Smooth muscle cell of the brain vasculature (primary cell): ENCODE data around the gene TOP2A.

Experiments used
- DNase-seq: peaks from one replicate; pipeline ENCODE4 v3.0.0-alpha.2; 2012; ENCODE audit warnings: low read depth, low spot score

Gene TOP2A

DNA sequence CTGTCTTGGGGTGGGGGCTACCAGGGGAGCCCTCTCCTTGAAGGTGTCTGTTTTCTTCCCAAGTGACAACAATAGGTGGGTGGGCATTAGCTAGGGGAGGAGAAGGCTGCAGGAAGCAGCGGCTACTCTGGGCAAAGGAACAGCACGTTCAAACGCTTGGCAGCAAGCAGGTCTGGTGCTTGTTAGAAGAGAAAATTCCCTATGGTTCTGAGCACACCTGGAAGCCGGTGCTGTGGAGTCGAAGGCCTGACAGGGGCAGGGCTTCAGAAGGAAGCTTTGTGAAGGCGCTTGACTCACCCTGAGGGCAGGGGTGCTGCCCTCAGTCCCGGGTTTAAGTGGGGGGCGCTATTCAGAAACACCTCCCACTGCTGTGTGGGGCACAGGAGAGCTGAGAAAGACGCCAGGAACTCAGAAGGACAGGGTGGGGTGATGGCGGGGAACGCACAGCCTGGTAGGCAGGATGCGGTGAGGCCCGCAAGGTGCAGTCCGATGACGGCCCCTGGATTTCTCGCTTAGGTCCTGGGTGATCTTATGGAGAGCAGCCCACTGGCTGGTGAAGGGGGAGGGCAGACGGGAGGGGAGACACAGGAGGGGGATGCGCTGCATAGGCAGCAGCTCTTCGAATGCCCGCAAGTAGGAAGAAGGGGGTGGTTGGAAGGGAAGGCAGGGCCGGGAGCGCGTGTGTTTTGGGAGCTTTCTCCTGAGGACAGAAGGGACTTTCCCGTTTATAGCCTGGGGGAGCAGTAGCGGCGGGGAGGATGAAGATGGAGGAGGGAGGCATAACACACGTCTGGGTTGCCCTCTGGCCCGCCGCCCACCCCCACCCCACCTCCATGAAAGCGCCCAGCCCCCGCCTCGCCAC lies 56.4 kb downstream of the TOP2A start:
- DNase-seq = no peak

DNA sequence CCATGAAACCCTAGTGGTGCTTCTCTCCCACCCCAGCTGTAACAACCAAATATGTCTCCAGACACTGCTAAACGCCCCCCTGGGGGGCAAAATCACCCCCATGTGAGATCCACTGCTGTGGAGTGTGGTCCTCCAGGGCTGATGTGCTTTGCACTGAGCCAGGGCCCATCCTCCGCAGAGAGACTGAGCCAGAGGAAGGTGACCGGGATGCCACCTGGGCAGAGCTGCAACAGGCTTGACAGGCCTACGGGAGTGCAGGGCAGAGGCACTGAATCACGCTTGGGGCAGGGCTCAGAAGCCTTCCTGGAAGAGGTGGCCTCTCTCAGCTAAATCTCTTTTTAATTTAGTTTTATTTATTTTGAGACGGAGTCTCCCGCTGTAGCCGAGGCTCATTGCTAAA lies 57.6 kb downstream of the TOP2A start:
- no peak for DNase-seq

DNA sequence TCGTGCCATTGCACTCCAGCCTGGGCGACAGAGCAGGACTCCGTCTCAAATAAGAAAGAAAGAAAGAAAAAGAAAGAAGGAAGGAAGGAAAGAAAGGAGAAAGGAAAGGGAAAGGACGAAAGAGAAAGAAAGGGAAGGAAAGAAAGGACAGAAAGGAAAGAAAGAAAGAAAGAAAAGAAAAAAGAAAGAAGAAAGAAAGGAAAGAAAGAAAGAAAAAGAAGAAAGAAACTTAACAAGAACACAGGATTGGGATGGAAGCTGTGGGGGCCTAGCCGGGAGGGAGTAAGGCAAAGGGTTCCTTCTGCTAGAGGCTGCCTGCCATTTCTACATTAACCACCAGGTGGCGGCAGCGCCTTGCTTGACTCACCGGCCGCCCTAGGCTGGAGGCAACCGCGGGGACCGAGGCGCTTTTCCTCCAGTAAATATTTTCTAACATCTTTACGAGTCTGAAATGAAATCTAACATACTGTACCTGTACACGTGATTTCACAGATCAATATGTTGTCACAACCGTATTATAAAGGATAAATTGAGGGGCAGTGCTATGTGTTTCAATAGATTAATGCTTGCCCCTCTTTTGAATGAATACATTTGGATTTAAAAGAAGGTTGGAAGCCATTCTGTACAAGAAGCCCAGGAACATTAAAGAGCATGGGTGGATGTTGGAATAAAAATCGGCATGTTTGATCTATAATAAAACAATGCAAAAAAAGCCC lies 59.2 kb downstream of the TOP2A start:
- peak; percentile 67 for DNase-seq

DNA sequence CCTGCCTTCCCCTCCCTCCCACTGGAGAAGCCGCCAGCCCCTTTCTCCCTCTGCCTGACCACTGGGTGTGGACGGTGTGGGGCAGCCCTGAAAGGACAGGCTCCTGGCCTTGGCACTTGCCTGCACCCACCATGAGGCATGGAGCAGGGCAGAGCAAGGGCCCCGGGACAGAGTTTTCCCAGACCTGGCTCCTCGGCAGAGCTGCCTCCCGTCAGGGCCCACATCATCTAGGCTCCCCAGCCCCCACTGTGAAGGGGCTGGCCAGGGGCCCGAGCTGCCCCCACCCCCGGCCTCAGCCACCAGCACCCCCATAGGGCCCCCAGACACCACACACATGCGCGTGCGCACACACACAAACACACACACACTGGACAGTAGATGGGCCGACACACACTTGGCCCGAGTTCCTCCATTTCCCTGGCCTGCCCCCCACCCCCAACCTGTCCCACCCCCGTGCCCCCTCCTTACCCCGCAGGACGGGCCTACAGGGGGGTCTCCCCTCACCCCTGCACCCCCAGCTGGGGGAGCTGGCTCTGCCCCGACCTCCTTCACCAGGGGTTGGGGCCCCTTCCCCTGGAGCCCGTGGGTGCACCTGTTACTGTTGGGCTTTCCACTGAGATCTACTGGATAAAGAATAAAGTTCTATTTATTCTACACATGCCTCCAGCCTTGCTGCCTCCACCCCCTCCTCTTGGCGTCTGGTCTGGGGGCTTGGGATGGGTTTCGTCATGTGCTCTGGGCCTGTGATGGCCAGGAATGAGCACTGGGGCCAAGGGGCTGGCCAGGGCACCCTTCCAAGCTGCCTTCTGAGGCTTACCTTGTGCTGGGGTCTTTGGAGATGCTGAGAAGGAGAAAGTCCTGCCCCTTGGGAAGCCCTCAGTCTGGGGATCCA lies 60.5 kb downstream of the TOP2A start:
- DNase-seq = no peak

DNA sequence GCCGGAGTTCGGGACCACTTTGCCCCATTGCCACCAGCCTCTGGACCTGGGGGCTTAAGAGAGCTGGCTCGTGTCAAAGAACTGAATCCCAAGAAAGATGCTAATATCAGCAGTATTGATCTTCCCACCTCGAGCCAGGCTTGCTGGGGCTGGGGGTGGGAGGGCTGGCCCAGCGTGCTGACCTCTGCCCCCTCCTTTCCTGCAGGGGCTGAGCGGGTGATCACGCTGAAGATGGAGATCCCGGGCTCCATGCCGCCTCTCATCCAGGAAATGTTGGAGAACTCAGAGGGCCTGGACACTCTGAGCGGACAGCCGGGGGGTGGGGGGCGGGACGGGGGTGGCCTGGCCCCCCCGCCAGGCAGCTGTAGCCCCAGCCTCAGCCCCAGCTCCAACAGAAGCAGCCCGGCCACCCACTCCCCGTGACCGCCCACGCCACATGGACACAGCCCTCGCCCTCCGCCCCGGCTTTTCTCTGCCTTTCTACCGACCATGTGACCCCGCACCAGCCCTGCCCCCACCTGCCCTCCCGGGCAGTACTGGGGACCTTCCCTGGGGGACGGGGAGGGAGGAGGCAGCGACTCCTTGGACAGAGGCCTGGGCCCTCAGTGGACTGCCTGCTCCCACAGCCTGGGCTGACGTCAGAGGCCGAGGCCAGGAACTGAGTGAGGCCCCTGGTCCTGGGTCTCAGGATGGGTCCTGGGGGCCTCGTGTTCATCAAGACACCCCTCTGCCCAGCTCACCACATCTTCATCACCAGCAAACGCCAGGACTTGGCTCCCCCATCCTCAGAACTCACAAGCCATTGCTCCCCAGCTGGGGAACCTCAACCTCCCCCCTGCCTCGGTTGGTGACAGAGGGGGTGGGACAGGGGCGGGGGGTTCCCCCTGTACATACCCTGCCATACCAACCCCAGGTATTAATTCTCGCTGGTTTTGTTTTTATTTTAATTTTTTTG lies 61.6 kb downstream of the TOP2A start:
- no peak for DNase-seq

DNA sequence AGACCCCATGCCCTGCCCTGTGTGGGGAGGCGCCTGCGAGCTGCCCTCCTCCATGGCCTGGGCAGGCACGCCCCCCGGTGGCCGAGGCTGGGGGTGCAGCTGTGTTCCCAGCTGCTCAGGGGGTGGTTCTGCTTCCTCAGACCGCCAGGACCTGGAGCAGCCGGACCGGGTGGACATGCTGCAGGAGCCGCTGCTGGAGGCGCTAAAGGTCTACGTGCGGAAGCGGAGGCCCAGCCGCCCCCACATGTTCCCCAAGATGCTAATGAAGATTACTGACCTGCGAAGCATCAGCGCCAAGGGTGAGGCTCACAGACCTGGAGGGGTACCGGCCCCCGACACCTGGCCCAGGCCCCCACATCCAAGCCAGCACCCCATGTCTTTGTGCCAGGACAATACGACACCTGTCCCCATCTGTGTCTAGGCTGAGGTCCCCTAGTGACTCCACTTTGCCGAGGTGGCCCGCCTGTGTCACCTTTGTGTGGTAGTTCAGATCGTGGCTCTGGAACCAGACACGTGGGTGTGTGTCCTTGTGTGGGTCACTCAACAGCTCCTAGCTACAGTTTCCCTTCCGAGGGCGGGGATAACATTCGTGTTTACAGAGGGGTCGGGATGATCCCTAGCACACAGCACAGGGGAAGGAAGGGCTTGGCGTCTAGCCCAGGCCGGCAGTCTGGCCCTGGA lies 62.4 kb downstream of the TOP2A start:
- DNase-seq = no peak

DNA sequence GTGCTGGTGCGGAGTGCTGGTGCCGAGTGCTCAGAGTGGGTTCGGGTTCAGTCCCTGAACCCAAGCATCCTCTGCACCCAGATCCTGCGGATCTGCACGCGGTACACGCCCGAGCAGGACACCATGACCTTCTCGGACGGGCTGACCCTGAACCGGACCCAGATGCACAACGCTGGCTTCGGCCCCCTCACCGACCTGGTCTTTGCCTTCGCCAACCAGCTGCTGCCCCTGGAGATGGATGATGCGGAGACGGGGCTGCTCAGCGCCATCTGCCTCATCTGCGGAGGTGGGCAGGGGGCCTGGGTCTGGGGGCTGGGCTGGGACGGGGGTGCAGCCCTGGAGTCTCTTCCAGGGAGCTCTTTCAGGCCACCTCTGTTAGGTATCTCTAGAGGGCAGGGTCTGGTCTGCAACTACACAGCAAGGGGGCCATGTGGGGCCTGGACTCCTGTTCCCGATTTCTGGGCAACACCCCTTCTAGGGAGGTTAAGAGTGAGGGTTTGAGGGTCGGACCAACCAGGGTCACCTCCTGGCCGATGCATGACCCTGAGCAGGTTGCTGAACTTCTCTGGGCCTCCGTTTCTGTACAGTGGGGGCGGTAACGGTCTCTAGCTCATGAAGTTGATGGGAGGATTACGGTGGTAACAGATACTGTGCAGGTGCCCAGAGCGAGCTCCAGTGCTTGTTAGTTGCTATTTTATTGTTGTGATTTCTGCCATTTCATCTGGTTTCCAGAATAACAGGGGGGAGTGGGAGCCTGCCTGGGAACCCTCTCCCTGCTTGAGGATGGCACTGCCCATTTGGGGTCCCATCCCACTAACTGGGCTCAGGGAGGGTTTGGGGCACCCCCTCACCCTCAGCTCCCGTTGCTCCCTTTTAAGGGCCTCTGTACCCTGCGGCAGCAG lies 63.2 kb downstream of the TOP2A start:
- DNase-seq = no peak

DNA sequence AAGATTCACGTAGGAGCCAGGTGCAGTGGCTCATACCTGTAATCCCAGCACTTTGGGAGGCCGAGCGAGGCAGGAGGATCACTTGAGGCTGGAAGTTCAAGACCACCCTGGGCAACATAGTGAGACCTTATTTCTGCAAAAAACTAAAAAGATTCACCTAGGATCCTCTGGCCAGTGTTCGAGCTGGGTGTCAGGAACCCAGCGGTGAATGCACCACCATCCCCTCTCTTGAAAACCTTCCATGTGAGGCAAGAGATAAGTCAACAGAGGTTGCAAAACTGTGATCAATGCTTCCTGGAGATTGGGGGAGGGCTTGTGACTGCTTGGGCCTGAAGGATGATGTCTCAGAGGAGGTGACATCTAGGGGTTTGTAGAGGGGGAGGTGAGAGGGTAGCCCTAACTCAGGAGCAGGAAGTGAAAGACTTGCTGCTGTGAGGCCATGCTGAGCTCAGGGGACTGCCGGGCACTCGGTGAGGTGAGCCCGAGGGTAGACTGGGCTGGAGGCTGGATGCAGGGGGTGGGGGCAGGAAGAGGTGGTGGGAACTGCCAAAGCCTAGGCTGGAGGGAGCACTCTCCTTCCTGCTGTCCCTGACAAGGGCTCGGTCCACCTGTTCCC lies 64.8 kb downstream of the TOP2A start:
- DNase-seq = no peak

DNA sequence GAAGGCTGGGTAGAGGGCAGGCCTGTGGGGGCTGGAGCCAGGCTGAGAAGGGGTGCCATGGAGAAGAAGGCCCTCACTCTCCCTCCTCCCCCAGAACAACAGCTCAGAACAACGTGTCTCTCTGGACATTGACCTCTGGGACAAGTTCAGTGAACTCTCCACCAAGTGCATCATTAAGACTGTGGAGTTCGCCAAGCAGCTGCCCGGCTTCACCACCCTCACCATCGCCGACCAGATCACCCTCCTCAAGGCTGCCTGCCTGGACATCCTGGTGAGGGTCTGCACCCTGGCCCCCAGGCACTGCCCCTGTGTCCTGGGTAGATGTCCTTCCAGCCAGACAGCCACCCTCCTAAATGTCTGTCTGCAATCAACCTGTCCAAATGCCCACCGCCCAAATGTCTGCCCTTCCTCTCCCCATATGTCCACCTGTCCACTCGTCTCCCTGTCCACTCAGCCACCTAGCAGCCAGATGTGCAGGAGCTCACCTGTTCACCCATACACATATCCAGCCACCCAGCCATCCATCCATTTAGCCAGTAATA lies 65.4 kb downstream of the TOP2A start:
- DNase-seq = no peak

DNA sequence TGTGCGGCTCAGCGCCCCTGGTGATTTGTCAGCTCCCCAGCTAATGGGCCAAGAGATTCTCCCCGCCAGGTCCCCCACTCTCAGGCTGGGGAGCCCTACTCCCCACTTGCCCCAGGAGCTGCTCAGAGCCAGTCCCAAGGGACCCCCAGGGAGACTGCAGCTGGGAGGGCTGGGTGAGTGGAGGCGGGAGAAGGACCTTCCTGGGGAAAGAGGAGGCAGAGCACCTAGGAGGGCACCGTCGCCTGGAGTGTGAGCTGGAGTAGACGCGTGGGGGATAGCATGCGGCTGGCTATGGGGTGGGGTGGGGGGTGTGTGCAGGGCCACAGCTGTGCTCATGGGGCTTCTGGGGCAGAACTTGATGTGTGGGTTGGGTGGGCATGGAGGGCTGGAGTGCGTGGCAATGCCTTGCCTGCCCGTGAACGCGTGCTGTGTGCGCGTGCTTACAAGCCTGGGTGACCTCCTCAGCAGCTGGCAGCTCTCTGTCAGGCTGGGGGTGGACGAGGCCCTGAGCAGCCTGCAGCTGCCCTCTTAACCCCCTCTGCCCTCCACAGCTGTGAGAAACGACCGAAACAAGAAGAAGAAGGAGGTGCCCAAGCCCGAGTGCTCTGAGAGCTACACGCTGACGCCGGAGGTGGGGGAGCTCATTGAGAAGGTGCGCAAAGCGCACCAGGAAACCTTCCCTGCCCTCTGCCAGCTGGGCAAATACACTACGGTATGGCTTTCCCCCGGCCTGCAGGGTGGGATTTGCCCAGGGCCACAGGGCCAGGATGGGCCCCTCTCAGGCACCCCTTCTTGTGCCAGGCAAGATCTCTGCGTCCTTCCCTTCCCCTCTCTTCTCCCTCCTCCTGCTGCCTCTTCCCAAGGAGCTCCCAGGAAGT lies 66.1 kb downstream of the TOP2A start:
- no peak for DNase-seq

DNA sequence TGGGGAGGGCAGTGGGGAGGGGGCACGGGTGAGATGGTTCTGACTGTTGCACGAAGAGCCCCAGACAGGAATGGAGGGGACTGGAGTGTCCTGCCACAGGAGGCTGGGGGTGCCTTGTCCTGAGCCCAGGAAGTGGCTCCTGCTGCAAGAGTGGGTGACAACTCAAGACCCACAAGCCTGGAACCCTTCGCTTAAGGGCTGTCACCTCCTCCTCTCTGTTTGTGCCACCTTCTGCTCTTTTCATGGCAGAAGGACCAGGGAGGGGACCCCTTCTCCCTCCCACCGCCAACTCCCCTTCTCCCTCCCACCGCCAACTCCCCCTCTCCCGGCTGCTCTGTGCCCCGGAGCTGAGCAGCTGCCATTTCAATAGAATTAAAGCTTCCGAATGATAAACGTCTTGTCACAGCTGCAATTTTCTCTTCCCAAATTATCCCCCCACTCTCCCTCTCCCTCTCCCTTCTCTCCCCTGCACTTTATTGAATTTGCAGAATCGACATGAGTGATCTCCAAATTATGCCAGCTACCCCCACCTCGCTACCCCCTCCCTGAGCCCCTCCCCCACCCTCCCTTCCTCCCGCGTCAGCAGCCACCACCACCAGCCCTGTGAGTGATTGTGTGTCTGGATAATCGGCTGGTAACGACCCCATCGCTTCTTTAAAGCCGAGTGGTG lies 66.9 kb downstream of the TOP2A start:
- DNase-seq = no peak

DNA sequence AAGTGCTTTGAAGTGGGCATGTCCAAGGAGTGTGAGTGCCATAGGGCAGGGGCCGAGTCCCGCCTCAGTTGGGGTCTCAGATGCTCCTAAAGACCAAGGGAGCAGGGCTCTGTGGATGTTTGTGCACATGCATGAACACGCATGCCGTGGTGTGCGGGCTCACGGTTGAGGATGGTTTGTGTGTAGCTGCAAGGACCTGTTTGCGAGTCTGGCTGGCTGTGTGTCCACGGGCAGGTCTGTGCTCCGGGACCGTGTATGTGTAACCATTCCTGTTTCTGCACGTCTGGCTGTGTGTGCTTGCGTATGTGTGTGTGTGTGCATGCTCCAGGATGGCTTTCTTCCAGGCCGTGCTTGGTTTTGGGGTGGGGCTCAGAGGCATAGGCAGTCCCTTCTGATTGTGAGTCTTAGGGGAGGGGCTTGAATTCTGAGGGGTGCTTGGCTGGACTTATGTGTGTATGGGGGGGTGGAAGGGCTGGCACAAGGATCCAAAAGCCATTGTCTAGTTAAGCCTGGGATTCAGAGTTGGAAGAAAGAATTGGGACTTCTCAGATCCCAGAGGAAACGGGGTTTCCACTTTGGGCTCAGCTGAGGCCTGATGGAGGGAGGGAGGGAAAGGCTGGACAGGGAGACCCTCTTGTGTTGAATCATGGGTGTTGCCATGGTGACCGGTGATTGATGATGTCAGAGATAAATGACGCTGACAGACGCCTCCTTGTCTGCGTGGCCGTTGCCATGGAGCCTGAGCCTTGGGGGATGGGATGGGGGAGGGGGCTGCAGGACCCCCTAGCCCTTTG lies 67.6 kb downstream of the TOP2A start:
- no peak for DNase-seq

DNA sequence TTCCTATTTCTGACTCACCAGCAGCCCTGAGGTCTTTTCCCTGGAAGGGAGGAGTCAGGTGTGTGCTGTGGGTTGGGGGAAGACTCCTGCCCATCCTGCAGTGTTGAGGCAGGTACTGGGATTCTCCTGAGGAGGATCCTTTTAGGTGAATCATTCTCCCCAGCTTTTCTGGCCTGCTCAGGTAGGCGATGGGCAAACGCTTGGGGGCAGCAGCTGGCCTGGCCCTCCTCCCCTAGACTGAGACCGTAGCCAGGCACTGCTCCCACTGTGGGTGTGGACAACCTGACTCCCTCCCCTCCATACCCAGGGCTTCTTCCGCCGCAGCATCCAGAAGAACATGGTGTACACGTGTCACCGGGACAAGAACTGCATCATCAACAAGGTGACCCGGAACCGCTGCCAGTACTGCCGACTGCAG lies 68.2 kb downstream of the TOP2A start:
- no peak for DNase-seq

DNA sequence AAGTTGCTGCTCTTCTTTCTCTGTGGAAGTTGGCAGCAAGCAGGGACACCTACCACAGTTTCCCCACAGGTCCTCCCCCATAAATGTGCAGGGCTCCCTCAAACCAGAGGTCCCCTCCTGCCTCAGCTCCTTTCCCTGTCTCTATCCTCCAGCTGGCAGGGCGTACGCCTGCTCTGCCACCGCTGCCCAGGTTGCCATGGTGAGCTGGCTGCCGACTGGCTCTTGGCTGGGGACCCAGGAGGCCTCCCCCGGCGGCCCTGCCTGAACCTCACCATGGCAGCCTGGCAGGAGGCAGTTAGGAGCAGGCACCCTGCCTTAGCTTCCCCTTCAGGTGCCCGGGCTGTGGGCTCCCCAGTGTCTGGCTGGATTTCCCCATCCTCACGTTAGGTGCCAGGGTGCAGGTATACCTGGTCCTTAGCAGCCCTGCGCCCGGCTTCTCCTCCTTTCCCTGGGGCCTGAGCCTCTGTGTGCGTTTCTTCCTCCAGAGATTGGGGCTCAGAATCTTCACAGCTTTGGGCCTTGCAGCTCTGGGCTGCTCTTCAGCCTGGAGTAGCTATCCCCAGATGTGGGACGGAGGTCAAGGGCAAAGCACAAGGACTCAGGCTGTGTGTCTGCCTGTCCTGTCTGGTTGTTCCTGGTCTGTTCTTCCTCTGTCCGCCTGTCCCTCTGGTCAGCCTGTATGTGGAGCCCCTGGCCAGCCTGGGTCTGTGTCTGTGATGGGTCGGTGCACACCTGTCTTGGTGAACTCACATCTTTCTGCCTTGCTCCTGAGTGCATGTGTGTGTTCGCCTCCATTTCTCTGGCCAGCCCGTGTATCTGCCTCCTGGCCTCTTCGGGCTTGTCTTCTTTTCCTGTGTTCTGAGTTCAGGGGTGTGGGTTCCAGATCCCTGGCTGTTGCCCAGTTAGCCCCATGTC lies 68.9 kb downstream of the TOP2A start:
- no peak for DNase-seq

DNA sequence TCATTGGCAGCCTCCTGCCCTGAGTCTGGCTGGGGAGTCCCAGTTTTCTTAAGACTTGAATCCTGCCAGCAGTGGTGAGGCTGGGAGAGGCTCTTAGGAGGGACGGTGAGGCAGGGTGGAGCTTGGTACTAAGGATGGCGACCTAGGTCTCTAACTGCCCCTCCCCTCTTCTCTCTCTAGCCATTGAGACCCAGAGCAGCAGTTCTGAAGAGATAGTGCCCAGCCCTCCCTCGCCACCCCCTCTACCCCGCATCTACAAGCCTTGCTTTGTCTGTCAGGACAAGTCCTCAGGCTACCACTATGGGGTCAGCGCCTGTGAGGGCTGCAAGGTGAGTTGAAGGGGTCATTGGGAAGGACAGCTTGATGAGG lies 69.6 kb downstream of the TOP2A start:
- no peak for DNase-seq
